NT2/D1 (cell line): Measurements from ENCODE around the gene UBL5.
"Not testable (repeated sequence)": the region's sequence is repeated elsewhere in the genome, so short reads cannot be mapped to it uniquely, and the experiment has no call there.

Source experiments
- DNase-seq: peaks from one replicate; pipeline ENCODE4 v3.0.0-alpha.2; 2011; ENCODE audit warnings: low read depth, low spot score
- H3K27me3 ChIP-seq: 2 replicates; pipeline ENCODE4 v1.6.0; 2011; ENCODE audit warnings: mild to moderate bottlenecking; ENCODE audit not compliant: insufficient read length, insufficient read depth
- H3K36me3 ChIP-seq: 2 replicates; pipeline ENCODE4 v1.6.1; 2011; ENCODE audit warnings: mild to moderate bottlenecking, low read length, mixed read lengths; ENCODE audit not compliant: insufficient read depth, insufficient read length
- H3K4me1 ChIP-seq: 2 replicates; pipeline ENCODE4 v1.5.1; 2011; ENCODE audit not compliant: insufficient read depth, insufficient read length
- H3K4me3 ChIP-seq: 2 replicates; pipeline ENCODE4 v1.5.1; 2011; ENCODE audit warnings: low read depth; ENCODE audit not compliant: insufficient read length
- H3K9ac ChIP-seq: 2 replicates; pipeline ENCODE4 v1.6.0; 2011; ENCODE audit warnings: low read depth; ENCODE audit not compliant: insufficient read length
- H3K9me3 ChIP-seq: 2 replicates; pipeline ENCODE4 v1.5.1; 2011; ENCODE audit warnings: mild to moderate bottlenecking, low read length; ENCODE audit not compliant: insufficient read depth
- SUZ12 ChIP-seq: IDR thresholded peaks from 2 replicates; pipeline ENCODE4 v1.6.1; 2011; ENCODE audit not compliant: insufficient read length, insufficient read depth; ENCODE audit errors: extremely low read depth
- YY1 ChIP-seq: IDR thresholded peaks from 2 replicates; pipeline ENCODE4 v1.6.1; 2011; ENCODE audit not compliant: insufficient read length, insufficient read depth
- ZNF274 ChIP-seq: IDR thresholded peaks from 2 replicates; pipeline ENCODE4 v1.6.1; 2011; ENCODE audit warnings: mild to moderate bottlenecking, low read depth, low read length

The UBL5 gene

DNA sequence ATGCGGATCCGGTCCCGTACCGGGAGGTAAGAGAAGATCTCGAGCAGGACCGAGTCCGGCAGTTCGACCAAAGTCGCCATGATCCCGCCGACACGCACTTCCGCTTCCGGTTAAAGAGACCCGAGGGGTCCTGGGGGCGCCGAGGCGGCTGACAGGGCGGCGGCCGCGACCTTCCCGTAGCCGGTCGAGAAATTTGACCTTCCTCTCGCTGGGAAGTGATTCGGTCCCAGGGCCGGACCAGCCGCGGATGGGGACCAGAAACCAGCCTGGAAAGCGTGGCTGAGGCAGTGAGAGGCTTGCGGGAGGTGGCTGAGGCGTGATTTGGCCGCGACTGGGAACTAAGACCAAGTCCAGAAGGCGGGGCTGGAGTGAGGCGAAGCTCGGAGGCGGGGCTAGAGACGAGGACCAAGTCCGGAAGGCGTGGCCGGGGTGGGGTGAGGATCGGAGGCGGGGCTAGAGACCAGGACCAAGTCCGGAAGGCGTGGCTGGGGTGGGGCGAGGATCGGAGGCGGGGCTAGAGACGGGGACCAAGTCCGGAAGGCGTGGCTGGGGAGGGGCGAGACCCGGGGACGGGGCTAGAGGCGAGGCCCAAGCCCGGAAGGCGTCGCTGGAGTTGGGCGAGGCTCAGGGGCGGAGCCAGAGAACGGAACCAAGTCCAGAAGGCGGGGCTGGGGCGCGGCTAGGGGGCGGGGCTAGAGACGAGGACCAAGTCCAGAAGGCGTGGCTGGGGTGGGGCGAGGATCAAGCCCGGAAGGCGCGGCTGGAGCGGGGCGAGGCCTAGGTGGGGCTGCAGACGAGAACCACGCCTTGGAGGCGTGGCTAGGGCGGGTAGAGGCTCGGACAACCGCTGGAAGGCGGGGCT lies 8.8 kb upstream of the UBL5 start, which contains the start of gene FBXL12:
Gene FBXL12 (minus strand): TSS at position 346 of the 862 bp plus-strand sequence. CDS start 266 bp downstream, at position 80.
- H3K27me3 ChIP-seq, result no peaks in the 10 kb centered on the region
- H3K4me3 ChIP-seq, result peak within 1 kb of the TSS; percentile 99
- H3K4me1 ChIP-seq, result peaks cover 3% of the 10 kb centered on the region
- no peak for TF ChIP-seq SUZ12
- TF ChIP-seq ZNF274, result no peak
- peak; percentile 74 for TF ChIP-seq YY1
- peaks cover 21% of the 10 kb centered on the region; the same call in 1 of the 2 replicates for H3K9me3 ChIP-seq
- peak within 1 kb of the TSS; percentile 97 for H3K9ac ChIP-seq
- DNase-seq, result peak; percentile 99
- peaks cover 26% of the 10 kb centered on the region for H3K36me3 ChIP-seq

DNA sequence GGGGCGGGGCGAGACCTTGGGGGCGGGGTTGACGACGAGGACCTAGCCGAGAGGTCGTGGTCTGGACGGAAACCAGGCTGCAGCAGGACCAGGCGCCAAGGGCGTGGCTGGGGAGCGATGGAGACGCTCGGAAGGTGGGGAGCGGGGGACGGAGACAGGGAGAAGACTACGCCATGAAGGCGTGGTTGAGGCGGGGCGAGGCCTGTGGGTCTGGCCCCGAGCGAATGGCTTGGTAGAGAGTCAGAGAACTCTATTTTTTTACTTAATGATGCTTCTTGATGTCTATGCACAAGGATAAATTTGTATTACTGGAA lies 8.2 kb upstream of the UBL5 start:
- Histone ChIP-seq H3K9me3 (peaks cover 21% of the 10 kb centered on the region; the same call in 1 of the 2 replicates), H3K9ac (no peak overlapping the region), H3K27me3 (no peaks in the 10 kb centered on the region), H3K36me3 (peaks cover 27% of the 10 kb centered on the region), H3K4me1 (peaks cover 3% of the 10 kb centered on the region), H3K4me3 (peak overlapping the region; percentile 8)
- no peak for DNase-seq
- no peak for TF ChIP-seq ZNF274
- no peak for TF ChIP-seq SUZ12

DNA sequence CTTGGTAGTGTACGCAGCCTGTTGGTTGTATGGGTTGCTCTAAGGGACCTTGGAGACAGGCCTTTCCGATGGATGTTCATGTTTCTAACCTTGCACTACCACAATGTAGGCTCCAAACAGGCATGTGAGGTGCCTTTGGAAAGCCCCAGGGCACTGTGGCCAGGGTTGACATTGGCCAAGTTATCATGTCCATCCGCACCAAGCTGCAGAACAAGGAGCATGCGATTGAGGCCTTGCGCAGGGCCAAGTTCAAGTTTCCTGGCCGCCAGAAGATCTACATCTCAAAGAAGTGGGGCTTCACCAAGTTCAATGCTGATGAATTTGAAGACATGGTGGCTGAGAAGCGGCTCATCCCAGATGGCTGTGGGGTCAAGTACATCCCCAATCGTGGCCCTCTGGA lies 7.7 kb upstream of the UBL5 start:
- peak overlapping the region; percentile 8 for H3K4me3 ChIP-seq

DNA sequence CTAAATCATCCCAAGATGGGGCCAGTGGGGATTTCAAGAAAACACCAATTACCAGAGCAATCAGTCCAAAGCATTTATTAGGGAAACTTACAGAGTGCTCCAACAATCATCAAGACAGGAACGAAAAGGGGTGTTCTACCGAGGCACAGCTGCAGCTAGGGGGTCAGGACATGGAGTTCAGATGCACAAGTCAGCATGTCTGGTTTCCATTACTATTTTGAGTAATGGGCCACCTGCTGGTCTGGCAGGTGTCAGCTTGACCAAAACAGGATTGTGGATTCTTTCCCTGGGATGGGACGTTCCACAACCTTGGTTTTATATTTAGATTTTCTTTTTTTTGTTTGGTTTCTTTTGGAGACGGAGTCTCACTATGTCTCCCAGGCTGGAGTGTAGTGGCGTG lies 3.9 kb upstream of the UBL5 start:
- DNase-seq, result no peak
- Histone ChIP-seq H3K36me3 (peaks cover 14% of the 10 kb centered on the region), H3K4me3 (no peak overlapping the region), H3K9me3 (no peaks in the 10 kb centered on the region), H3K4me1 (peaks cover 3% of the 10 kb centered on the region), H3K9ac (no peak overlapping the region), H3K27me3 (no peaks in the 10 kb centered on the region)
- TF ChIP-seq SUZ12 (no peak), YY1 (no peak), ZNF274 (no peak)

More for the DNA sequence above, 7.7 kb upstream of the UBL5 start:
- Histone ChIP-seq H3K9me3 (peaks cover 19% of the 10 kb centered on the region; the same call in 1 of the 2 replicates), H3K36me3 (peaks cover 27% of the 10 kb centered on the region), H3K9ac (peak overlapping the region; percentile 26)
- not testable (repeated sequence) for DNase-seq, H3K4me1 ChIP-seq, H3K27me3 ChIP-seq

DNA sequence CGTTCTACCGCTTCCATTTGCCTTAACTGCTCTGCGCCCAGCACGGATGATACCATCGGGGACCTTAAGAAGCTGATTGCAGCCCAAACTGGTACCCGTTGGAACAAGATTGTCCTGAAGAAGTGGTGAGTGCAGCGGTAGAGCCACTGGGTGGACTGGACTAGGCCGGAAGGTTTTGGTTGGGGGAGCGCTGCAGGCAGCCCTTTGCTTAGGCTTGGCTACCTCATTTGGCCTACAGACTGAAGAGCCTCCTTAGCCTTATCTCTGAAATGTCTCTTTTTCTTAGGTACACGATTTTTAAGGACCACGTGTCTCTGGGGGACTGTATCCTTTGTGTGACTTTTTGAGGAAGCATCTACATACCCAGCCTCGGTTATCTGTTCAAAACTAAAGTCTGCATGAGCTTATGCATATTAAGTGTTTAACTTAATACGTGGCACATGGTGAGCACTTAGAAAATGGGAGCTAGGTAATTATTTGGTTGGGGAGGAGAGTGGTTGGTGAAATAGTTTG lies 889 bp downstream of the UBL5 start:
- TF ChIP-seq SUZ12 (no peak), ZNF274 (no peak), YY1 (no peak)
- Histone ChIP-seq H3K27me3 (no peaks in the 10 kb centered on the region), H3K4me3 (peak overlapping the region; percentile 88), H3K4me1 (no peaks in the 10 kb centered on the region), H3K36me3 (peaks cover 39% of the 10 kb centered on the region), H3K9me3 (no peaks in the 10 kb centered on the region), H3K9ac (peak overlapping the region; percentile 94)
- DNase-seq, result no peak

DNA sequence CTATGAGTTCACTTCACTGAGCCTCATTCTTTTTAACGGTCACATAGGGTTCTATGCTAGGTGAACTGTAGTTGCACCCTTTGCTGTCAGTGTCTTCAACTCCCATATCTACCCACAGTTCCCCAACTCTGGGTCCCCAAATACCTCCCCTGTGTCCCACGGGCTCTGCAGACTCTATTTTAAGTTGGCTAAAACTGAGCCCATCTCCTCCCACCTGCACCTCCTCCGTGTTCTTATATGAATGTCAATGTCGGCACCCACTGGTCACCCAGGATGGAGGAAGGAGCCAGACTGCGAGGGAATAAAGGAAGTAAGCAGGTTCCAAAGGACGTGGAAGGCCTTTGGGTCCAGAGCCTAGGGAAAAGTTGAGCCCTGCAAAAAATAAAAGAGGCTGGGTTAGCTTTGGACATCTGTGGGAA lies 6.6 kb downstream of the UBL5 start:
- Histone ChIP-seq H3K4me3 (no peak overlapping the region), H3K9me3 (no peaks in the 10 kb centered on the region), H3K36me3 (peaks cover 43% of the 10 kb centered on the region), H3K9ac (no peak overlapping the region), H3K4me1 (no peaks in the 10 kb centered on the region), H3K27me3 (no peaks in the 10 kb centered on the region)
- no peak for TF ChIP-seq YY1
- no peak for TF ChIP-seq ZNF274
- no peak for TF ChIP-seq SUZ12
- no peak for DNase-seq

DNA sequence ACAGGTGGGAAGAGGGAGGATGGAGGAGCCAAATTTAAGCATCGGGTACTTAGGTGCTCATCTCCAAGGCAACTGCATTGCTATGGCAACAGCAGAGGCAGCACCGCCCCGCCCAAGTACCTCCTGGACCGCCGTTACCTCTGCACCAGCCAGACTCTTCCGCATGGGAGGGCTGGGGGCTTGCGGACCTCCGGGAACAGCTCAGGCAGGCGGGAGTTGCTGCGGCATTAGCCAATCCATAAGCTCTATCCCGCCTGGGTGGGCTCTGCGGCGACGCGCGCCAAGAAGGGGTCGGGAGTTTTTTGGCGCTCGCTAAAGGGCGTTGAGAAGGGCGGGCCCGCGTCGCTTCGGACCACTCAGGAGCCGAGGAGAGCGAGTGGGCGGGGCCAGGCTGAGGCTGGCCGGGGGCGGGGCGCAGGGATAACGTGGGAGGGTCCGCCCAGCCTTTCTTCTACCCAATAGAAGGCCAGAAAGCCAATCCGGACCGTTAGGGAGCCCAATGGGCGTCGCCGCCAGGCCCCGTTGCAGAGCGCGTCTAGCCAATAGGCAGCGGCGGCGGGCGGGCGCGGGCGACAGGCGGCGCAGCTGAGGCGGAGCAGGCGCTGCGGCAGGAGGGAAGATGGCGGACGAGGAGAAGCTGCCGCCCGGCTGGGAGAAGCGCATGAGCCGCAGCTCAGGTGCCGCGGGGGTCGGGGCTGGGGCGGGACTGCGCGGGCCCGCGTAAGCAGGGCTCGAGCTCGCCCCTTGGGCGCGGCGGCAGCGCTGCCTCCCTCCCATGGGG lies 7.2 kb downstream of the UBL5 start, which contains the start of gene PIN1:
Gene PIN1 (plus strand): TSS at position 593 of the 781 bp plus-strand sequence. CDS start 27 bp downstream, at position 620.
- Histone ChIP-seq H3K9ac (peak within 1 kb of the TSS; percentile 93), H3K36me3 (peaks cover 43% of the 10 kb centered on the region), H3K4me3 (peak within 1 kb of the TSS; percentile 76), H3K27me3 (no peaks in the 10 kb centered on the region), H3K4me1 (no peaks in the 10 kb centered on the region), H3K9me3 (no peaks in the 10 kb centered on the region)
- TF ChIP-seq ZNF274 (no peak), SUZ12 (no peak), YY1 (peak; percentile 57)
- DNase-seq, result peak; percentile 94
